ENCODE measurements around the gene ESR2. TPM values are rescaled to one million over a fixed set of nuclear protein-coding genes. Genes with fewer than 3 reads are reported as not detected.

ESR2 gene
- polyA plus RNA-seq, 4 donors = 0.51 to 0.91 (median 0.84) TPM

- DNase-seq (ENCODE audit: low read depth in 4 of 4, low spot score in 3 of 4) = no peak
Measured at GRCh38 chr14:64095620-64096019, 198.6 kb downstream of the ESR2 start.

DNA sequence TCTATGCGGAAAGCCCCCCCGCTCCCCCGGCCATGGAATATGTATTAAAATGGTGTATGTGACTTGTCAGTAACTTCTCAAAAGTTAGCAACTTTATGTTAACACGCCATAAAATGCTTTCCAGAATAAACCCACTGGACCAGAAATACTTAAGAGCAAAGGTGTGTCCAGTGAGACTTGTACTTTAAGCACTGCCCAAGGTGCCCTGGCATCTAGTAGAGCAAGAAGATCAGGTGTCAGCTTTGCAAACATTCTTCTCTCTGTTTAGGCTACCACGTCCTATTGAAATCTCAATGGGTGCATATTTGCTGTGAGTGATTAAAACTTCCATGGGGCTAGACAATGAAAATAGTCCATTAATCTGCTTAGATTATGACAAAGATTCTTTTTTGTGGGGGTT, 201.2 kb downstream of the ESR2 start:
- no peak for DNase-seq (ENCODE audit: low read depth in 4 of 4, low spot score in 3 of 4)

DNA sequence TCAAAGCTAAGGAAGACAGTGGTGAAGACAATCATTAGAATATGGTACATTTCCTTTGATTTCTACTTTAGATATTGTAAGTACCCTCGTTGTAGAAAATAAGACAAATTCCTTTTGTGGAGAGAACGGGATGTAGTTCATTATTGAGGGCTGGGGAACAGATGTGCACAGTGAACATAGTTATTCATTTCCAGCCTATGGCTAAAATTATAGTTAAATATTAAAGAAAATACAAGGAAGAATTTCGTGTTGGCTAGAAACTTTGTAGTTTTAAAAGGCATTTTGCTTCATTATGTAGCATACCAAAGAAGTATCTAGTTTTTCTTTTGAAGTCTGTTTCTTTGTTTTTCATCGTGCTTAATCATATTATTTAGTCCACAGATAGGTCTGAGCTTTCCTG, 201.8 kb downstream of the ESR2 start:
- no peak for DNase-seq (ENCODE audit: low read depth in 4 of 4, low spot score in 3 of 4)

GRCh38 chr14:64091217-64091616, 203.0 kb downstream of the ESR2 start:
- no peak for DNase-seq (ENCODE audit: low read depth in 4 of 4, low spot score in 3 of 4)

DNA sequence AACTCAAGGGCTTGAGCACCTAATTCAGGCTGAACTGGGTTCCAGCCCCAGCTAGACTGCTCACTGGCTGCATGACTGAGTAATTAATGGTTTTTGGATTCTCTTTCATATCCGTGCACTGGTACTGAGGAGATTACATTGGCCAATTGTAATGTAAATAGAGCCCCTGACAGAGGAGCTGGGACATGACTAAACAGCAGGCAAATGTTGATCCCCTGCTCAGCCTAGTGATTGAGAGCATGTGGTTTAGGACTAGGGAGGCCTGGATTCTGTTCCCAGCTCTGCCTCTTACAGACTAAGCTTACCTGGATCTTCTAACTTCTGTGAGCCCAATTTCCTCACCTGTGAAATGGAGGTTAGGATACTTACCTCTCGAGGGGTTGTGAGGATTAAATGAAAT, 204.3 kb downstream of the ESR2 start:
- no peak for DNase-seq (ENCODE audit: low read depth in 4 of 4, low spot score in 3 of 4)

DNA sequence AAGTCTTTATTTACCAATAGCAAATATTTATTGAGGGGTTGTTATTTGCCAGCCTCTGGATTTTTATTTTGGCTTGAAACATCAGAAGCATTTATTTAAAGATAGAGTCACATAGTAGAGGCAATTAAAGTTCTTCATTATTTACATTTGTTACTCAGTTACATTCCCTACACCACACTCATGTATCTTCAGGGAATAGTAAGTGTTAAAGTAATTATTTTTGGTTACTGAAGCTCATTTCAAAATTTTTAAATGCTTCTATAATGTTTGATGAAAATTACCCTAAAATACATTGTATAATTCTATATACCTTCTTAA, 205.6 kb downstream of the ESR2 start:
- DNase-seq (ENCODE audit: low read depth in 4 of 4, low spot score in 3 of 4) = no peak

DNA sequence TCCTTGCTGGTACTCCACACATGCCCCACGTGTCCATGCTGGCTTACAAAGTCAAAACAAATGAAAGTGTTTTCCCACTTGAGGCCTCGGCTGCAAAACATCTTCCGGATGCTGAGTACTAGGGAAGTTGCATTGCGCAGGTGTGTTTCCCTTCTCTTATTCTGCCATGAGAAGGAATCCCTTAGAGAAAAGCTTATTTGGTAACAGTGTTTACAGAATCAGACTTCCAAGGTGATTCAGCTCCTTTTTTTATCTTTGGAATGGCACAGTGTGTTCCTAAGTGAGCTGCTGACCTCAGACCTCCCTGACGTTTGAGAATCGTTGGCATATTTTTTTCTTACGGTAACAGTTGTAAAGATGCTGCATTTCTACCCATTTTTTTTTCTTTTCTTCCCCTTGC, 211.3 kb downstream of the ESR2 start:
- no peak for DNase-seq (ENCODE audit: low read depth in 4 of 4, low spot score in 3 of 4)

DNA sequence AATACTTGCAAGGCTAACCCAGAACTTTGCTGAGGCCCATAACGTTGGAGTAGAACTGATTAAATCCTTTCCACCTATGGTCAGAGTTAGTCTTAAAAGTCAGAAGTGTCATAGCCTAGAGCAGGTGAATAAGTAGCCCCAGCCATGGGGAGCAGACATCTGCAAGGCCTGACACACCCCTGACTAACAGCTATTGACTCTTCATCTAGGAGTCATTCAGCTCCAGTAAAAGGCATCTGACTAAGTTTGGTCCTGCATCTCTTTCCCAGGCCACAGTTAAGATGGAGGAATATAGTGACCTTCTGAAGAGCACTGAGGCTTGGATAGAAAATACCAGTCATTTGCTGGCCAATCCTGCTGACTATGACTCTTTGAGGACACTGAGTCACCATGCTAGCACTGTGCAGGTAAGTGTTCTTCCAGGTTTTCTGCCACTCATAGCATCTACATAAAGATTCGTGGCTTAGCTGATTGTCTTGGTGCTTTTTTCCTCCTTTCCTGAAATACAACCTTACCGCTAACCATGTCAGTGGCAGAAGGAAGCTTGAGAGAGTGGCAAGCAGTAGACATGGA, 212.9 kb downstream of the ESR2 start:
- DNase-seq (ENCODE audit: low read depth in 4 of 4, low spot score in 3 of 4) = no peak

DNA sequence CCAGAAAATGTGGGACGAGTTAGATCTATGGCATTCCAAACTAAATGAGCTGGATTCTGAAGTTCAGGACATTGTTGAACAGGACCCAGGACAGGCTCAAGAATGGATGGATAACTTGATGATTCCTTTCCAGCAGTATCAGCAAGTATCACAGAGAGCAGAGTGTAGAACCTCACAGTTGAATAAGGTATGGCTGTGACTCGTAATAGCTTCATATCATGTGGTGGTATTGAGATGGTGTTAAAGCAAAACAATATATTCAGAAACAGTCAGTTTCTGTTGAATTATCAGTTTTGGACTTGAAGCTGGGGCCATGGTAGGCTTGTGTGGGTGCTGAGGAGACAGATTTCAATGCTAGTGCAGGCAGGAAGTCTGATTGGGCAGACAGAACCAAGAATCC, 213.7 kb downstream of the ESR2 start:
- no peak for DNase-seq (ENCODE audit: low read depth in 4 of 4, low spot score in 3 of 4)

- no peak for DNase-seq (ENCODE audit: low read depth in 4 of 4, low spot score in 3 of 4)
Measured at GRCh38 chr14:64075613-64076005, 218.6 kb downstream of the ESR2 start.

GRCh38 chr14:64074961-64075612, 219.1 kb downstream of the ESR2 start:
- no peak for DNase-seq (ENCODE audit: low read depth in 4 of 4, low spot score in 3 of 4)

- DNase-seq (ENCODE audit: low read depth in 4 of 4, low spot score in 3 of 4) = no peak
Measured at GRCh38 chr14:64069634-64070359, 224.4 kb downstream of the ESR2 start.

- no peak for DNase-seq (ENCODE audit: low read depth in 4 of 4, low spot score in 3 of 4)
Measured at GRCh38 chr14:64064447-64064846, 229.7 kb downstream of the ESR2 start.

GRCh38 chr14:64062381-64063115, 231.6 kb downstream of the ESR2 start:
- DNase-seq (ENCODE audit: low read depth in 4 of 4, low spot score in 3 of 4) = no peak

DNA sequence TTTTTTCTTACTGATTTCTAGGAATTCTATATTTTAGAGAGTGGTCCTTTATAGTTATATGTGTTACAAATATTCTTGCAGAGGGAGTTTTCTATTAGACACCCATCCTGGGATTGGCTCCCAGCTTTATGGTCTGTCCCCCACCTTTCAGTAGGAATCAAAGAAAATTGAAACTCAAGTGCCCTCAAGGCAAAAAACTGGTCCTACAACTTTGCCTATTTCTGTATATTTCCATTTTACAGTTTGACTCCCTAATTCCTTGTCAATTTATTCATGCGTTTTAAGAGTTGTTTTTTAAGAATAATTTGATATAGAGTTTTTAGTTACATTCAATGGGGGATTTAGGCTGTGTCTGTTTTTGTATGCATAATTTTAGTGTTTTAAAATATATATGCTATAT, 232.5 kb downstream of the ESR2 start:
- DNase-seq (ENCODE audit: low read depth in 4 of 4, low spot score in 3 of 4) = peak in 1 of 4 donors; percentile 6

DNA sequence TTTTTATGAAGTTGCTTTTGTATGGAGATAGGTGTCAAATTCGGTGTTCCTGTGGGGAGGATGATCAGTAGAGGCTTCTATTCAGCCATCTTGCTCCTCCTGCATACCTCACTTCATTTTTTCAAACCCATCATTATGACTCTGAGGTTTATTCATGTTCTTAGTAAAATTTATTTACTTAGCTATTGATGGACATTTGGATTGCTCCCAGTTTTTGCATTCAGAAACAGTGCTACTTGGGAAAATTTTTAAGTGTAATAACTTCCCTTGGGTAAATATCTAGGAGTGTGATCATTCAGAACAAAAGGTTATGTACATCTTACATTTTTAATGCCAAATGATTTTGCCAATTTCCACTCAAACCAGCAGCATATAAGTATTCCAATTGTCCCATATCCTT, 233.1 kb downstream of the ESR2 start:
- DNase-seq (ENCODE audit: low read depth in 4 of 4, low spot score in 3 of 4) = no peak

GRCh38 chr14:64060648-64061096, 233.5 kb downstream of the ESR2 start:
- DNase-seq (ENCODE audit: low read depth in 4 of 4, low spot score in 3 of 4) = no peak

- no peak for DNase-seq (ENCODE audit: low read depth in 4 of 4, low spot score in 3 of 4)
Measured at GRCh38 chr14:64060199-64060545, 234.0 kb downstream of the ESR2 start.

- no peak for DNase-seq (ENCODE audit: low read depth in 4 of 4, low spot score in 3 of 4)
Measured at GRCh38 chr14:64059454-64060198, 234.5 kb downstream of the ESR2 start.

DNA sequence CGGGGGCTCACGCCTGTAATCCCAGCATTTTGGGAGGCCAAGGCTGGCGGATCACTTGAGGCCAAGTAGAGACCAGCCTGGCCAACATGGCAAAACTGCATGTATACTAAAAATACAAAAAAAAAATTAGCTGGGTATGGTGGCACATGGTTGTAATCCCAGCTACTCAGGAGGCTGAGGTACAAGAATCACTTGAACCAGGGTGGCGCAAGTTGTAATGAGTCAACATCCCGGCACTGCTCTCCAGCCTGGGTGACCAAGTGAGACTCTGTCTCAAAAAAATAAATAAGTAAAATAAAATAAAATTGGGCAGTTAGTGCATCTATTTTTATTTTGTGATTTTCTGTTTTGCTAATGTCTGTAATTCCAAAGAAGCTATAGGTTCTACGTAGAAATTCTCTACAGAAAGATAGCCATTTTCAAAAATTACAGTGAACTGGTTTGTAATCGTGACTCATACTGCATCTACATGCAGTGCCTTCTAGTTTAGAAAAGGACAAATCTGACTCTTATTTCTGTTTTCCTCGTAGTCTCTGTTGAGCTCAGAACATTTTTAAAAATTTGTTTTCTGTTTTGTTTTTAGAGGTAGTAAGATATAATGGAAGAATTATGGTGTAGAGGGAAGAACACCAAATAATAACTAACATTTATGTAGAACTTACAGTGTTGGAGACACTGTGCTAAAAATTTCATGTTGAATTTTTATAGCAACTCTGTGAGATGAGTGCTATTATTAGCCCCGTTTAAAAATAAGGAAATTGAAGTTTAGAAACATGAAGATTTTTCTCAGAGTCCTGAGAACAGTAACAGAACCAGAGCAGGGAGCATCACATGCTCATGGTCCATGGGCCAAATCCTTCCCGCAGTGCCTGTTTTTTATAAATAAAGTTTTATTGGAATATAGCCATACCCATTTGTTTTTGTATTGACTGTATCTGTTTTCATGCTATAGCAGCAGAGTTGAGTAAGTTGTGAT, 240.2 kb downstream of the ESR2 start:
- no peak for DNase-seq (ENCODE audit: low read depth in 4 of 4, low spot score in 3 of 4)
